SK-N-SH (cell line): ENCODE measurements around the gene AGBL3. TPM values are rescaled to one million over a fixed set of nuclear protein-coding genes. Genes with fewer than 3 reads are reported as not detected.

Source experiments
- CTCF ChIA-PET: fragments of 300-600, 350-600 bp; formaldehyde crosslinking; extraction: SDS; loops from one replicate; lab custom pipeline; 2021; lab: Yijun Ruan, JAX
- POLR2A ChIA-PET: fragments of 350-600 bp; sonication (Branson Sonifier 250); formaldehyde crosslinking; extraction: SDS; loops from one replicate; lab custom pipeline; 2020; ENCODE audit warnings: antibody characterized with exemption, inconsistent platforms; lab: Yijun Ruan, JAX
- DNase-seq: peaks from one replicate; pipeline ENCODE4 v3.0.0; 2012
- H2AFZ ChIP-seq: fragments of 200-600 bp; sonication (generic); 2 replicates; pipeline ENCODE4 v1.8.1; 2016; ENCODE audit warnings: antibody characterized with exemption, mild to moderate bottlenecking, low read depth
- H3F3A ChIP-seq: fragments of 200-600 bp; sonication (generic); replicated peaks from 2 replicates; pipeline ENCODE3; 2016; ENCODE audit warnings: antibody characterized with exemption, mild to moderate bottlenecking; ENCODE audit not compliant: insufficient read depth
- H3K27ac ChIP-seq, 2 experiments: fragments of 200-500 bp in 1 of 2; fragments of 200-600 bp in 1 of 2; sonication (Bioruptor generic) in 1 of 2; sonication (generic), shearing (Covaris generic) in 1 of 2; 2 replicates each; pipeline versions ENCODE4 v1.5.1 to v1.6.1; 2014 to 2016; ENCODE audit warnings: low read depth in 2 of 2, inconsistent platforms in 1 of 2, low read length in 1 of 2, mild to moderate bottlenecking in 1 of 2, mixed read lengths in 1 of 2
- H3K27me3 ChIP-seq: fragments of 200-600 bp; sonication (generic), shearing (Covaris generic); 2 replicates; pipeline ENCODE4 v1.6.1; 2016; ENCODE audit warnings: mixed run types; ENCODE audit not compliant: insufficient read depth
- H3K36me3 ChIP-seq, 2 experiments: fragments of 200-500 bp in 1 of 2; fragments of 200-600 bp in 1 of 2; sonication (Bioruptor generic) in 1 of 2; sonication (generic) in 1 of 2; replicated peaks in 1 of 2; 2 replicates each; pipeline versions ENCODE3 to v1.5.1; 2014 to 2016; ENCODE audit warnings: low read length in 1 of 2, mild to moderate bottlenecking in 1 of 2; ENCODE audit not compliant: insufficient read depth in 2 of 2, control insufficient read depth in 1 of 2
- H3K4me1 ChIP-seq, 2 experiments: fragments of 200-500 bp in 1 of 2; fragments of 200-600 bp in 1 of 2; sonication (Bioruptor generic) in 1 of 2; sonication (generic), shearing (Covaris generic) in 1 of 2; 2 replicates each; pipeline versions ENCODE4 v1.5.1 to v1.6.1; 2014 to 2016; ENCODE audit warnings: low read depth in 1 of 2, low read length in 1 of 2, mixed run types in 1 of 2; ENCODE audit not compliant: insufficient read depth in 2 of 2, control insufficient read depth in 1 of 2
- H3K4me2 ChIP-seq: fragments of 200-600 bp; sonication (generic), shearing (Covaris generic); 2 replicates; pipeline ENCODE4 v1.6.1; 2017; ENCODE audit warnings: mixed run types
- H3K4me3 ChIP-seq, 2 experiments: fragments of 200-500 bp in 1 of 2; fragments of 200-600 bp in 1 of 2; sonication (Bioruptor generic) in 1 of 2; sonication (generic), shearing (Covaris generic) in 1 of 2; 2 replicates each; pipeline versions ENCODE4 v1.5.1 to v1.8.1; 2014 to 2016; ENCODE audit warnings: low read depth in 2 of 2, inconsistent platforms in 1 of 2, low read length in 1 of 2, mild to moderate bottlenecking in 1 of 2, mixed read lengths in 1 of 2, moderate library complexity in 1 of 2
- H3K79me2 ChIP-seq: fragments of 200-600 bp; sonication (generic); 2 replicates; pipeline ENCODE4 v1.8.1; 2017; ENCODE audit warnings: mild to moderate bottlenecking; ENCODE audit not compliant: insufficient read depth
- H3K9ac ChIP-seq: fragments of 200-600 bp; sonication (generic); 2 replicates; pipeline ENCODE4 v1.6.1; 2017; ENCODE audit warnings: mixed run types
- H3K9me2 ChIP-seq: fragments of 200-600 bp; sonication (generic); 2 replicates; pipeline ENCODE4 v1.6.1; 2017; ENCODE audit warnings: mixed run types
- H3K9me3 ChIP-seq: fragments of 200-600 bp; sonication (generic); 2 replicates; pipeline ENCODE4 v1.6.1; 2017; ENCODE audit warnings: mixed run types, mild to moderate bottlenecking, moderate library complexity
- H4K20me1 ChIP-seq: fragments of 200-600 bp; sonication (generic); 2 replicates; pipeline ENCODE4 v1.6.1; 2017; ENCODE audit warnings: mild to moderate bottlenecking, mixed run types; ENCODE audit not compliant: insufficient read depth
- EP300 ChIP-seq, 2 experiments: IDR thresholded peaks; 2 replicates each; pipeline versions ENCODE4 v1.4.0 to v1.6.1; 2012; ENCODE audit warnings: borderline replicate concordance in 1 of 2, low read depth in 1 of 2, low read length in 1 of 2
- EZH2phosphoT487 ChIP-seq: fragments of 200-600 bp; sonication (generic); IDR thresholded peaks from 2 replicates; pipeline ENCODE4 v1.6.1; 2017; ENCODE audit warnings: low read depth, mixed run types, mild to moderate bottlenecking, antibody characterized with exemption, moderate library complexity, borderline replicate concordance
- FOSL2 ChIP-seq: IDR thresholded peaks from 2 replicates; pipeline ENCODE4 v1.4.0; 2012; ENCODE audit warnings: low read depth, mild to moderate bottlenecking, moderate library complexity, borderline replicate concordance
- IRF3 ChIP-seq: fragments of 150-350 bp; IDR thresholded peaks from 2 replicates; pipeline ENCODE4 v1.6.1; 2016; ENCODE audit warnings: mild to moderate bottlenecking, low read depth, low read length
- JUND ChIP-seq: IDR thresholded peaks from 2 replicates; pipeline ENCODE4 v1.4.0; 2012
- MEF2A ChIP-seq: IDR thresholded peaks from 2 replicates; pipeline ENCODE4 v1.4.0; 2012; ENCODE audit warnings: low read depth, borderline replicate concordance
- MXI1 ChIP-seq: IDR thresholded peaks from 2 replicates; pipeline ENCODE4 v1.6.1; 2012; ENCODE audit warnings: mild to moderate bottlenecking, low read depth, low read length, improper control_type of control experiment
- NFIC ChIP-seq: IDR thresholded peaks from 2 replicates; pipeline ENCODE4 v1.4.0; 2012; ENCODE audit warnings: borderline replicate concordance
- NRF1 ChIP-seq: IDR thresholded peaks from 2 replicates; pipeline ENCODE4 v1.6.1; 2012; ENCODE audit warnings: low read depth, mild to moderate bottlenecking, low read length
- PBX3 ChIP-seq: IDR thresholded peaks from 2 replicates; pipeline ENCODE4; 2012
- POLR2AphosphoS5 ChIP-seq: IDR thresholded peaks from 2 replicates; pipeline ENCODE4 v1.6.1; 2012; ENCODE audit warnings: low read depth, low read length
- RAD21 ChIP-seq: IDR thresholded peaks from 2 replicates; pipeline ENCODE4 v1.6.1; 2012; ENCODE audit warnings: mild to moderate bottlenecking, low read length
- REST ChIP-seq: IDR thresholded peaks from 2 replicates; pipeline ENCODE4 v1.6.1; 2012; ENCODE audit warnings: mild to moderate bottlenecking, low read depth, low read length, moderate library complexity
- RFX5 ChIP-seq: IDR thresholded peaks from 2 replicates; pipeline ENCODE4 v1.6.1; 2012; ENCODE audit warnings: mild to moderate bottlenecking, improper control_type of control experiment, low read length
- RXRA ChIP-seq: IDR thresholded peaks from 2 replicates; pipeline ENCODE4 v1.4.0; 2012; ENCODE audit warnings: low read depth, mild to moderate bottlenecking, borderline replicate concordance
- SIN3A ChIP-seq: IDR thresholded peaks from 2 replicates; pipeline ENCODE4 v1.6.1; 2012; ENCODE audit warnings: low read depth, mild to moderate bottlenecking, low read length, moderate library complexity, borderline replicate concordance
- SMC3 ChIP-seq: IDR thresholded peaks from 2 replicates; pipeline ENCODE4 v1.6.1; 2012; ENCODE audit warnings: low read depth, low read length, improper control_type of control experiment
- TCF12 ChIP-seq: IDR thresholded peaks from 2 replicates; pipeline ENCODE4 v1.4.0; 2012
- WGBS: methylation state at CpG from one replicate; pipeline ENCODE4 v1.1.6; 2017; ENCODE audit warnings: low lambda C conversion rate; 5-methylcytosine and 5-hydroxymethylcytosine counted together
- polyA plus RNA-seq, 3 experiments: library from polyadenylated mRNA; depleted of rRNA; stranded (reverse); fragments of >200 nt; gene quantifications; 2 replicates each; pipeline ENCODE4 v1.2.3, GENCODE V29; 2012
- TF ChIP-seq, protein P1 (sequence below): IDR thresholded peaks from 2 replicates; pipeline ENCODE4 v1.4.0; 2012; ENCODE audit warnings: low read depth, borderline replicate concordance

The AGBL3 gene
- polyA plus RNA-seq, 1 of the 3 experiments (the other 2 are of a cell fraction): 0.35 TPM

DNA sequence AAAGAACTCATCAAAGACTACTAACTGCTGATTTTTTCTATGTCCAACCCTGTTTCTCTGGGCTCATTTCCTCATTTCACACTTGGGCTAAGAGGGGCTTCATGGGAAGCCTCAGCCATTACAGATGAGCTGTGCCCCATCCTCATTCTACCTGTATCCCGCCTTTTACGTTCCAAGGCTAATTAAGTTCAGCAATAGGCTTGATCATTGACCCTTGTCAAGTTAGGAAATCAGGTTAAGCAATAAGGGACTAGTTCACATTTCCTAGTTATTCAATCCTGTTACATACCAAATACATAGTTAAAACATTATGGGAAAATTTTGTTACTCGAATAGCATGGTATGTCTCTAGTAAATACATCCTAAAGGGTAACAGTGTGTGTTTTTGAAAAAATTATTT, 29.3 kb upstream of the AGBL3 start:
- H3K27me3 ChIP-seq: no peaks in the 10 kb centered on the region
- no peak for DNase-seq
- no peak overlapping the region for H3K9ac ChIP-seq
- H3K4me1 ChIP-seq: no peaks in the 10 kb centered on the region
- H4K20me1 ChIP-seq: no peaks in the 10 kb centered on the region
- no peak overlapping the region for H3K4me3 ChIP-seq
- no peak for TF ChIP-seq POLR2AphosphoS5
- TF ChIP-seq MEF2A: no peak
- no peak for TF ChIP-seq NFIC
- no peak for TF ChIP-seq PBX3
- TF ChIP-seq FOSL2: no peak
- no peak for TF ChIP-seq TCF12
- no peak for TF ChIP-seq RXRA
- no peak for TF ChIP-seq RFX5
- TF ChIP-seq, protein P1, sequence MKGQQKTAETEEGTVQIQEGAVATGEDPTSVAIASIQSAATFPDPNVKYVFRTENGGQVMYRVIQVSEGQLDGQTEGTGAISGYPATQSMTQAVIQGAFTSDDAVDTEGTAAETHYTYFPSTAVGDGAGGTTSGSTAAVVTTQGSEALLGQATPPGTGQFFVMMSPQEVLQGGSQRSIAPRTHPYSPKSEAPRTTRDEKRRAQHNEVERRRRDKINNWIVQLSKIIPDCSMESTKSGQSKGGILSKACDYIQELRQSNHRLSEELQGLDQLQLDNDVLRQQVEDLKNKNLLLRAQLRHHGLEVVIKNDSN: no peak
- no peak for TF ChIP-seq NRF1
- no peak for TF ChIP-seq EZH2phosphoT487
- TF ChIP-seq EP300 (IDR thresholded peaks at IDR 0.05; ENCODE audit: borderline replicate concordance in 1 of 2, low read depth in 1 of 2, low read length in 1 of 2): no peak
- no peak for TF ChIP-seq SMC3
- no peak for TF ChIP-seq IRF3
- TF ChIP-seq JUND: no peak
- no peak for TF ChIP-seq RAD21
- TF ChIP-seq SIN3A: no peak
- TF ChIP-seq REST: no peak
- no peak for TF ChIP-seq MXI1
- no peaks in the 10 kb centered on the region for H3K9me2 ChIP-seq
- WGBS: 96% methylated on average over 3 of the region's 3 CpGs
- ChIA-PET CTCF (no interaction called here), POLR2A (no interaction called here)
- no peak overlapping the region for H3K27ac ChIP-seq
- no peak overlapping the region for H2AFZ ChIP-seq
- no peak overlapping the region for H3K4me2 ChIP-seq
- no peaks in the 10 kb centered on the region for H3K9me3 ChIP-seq
- H3K79me2 ChIP-seq: peaks cover 10% of the 10 kb centered on the region; the same call in 1 of the 2 replicates
- H3K36me3 ChIP-seq: peaks cover 79 to 97% of the 10 kb centered on the region in 2 experiments
- peaks cover 34% of the 10 kb centered on the region for H3F3A ChIP-seq
